CD1c-positive myeloid dendritic cell (primary cell): Measurements from ENCODE around the gene CMYA5.
"Not testable (repeated sequence)": the region's sequence is repeated elsewhere in the genome, so short reads cannot be mapped to it uniquely, and the experiment has no call there.

Experiments
- DNase-seq: peaks from one replicate; pipeline ENCODE4 v3.0.0-alpha.2; 2016; ENCODE audit errors: extremely low spot score

CMYA5 gene

GRCh38 chr5:79746642-79747569 is 57.3 kb downstream of the CMYA5 start:
- DNase-seq, result no peak

- DNase-seq, result no peak
These were observed 61.2 kb downstream of the CMYA5 start for GRCh38 chr5:79750611-79751510.

GRCh38 chr5:79753092-79753491 is 63.5 kb downstream of the CMYA5 start:
- no peak for DNase-seq

GRCh38 chr5:79753877-79754645 is 64.4 kb downstream of the CMYA5 start:
- no peak for DNase-seq

- no peak for DNase-seq
These were observed 65.4 kb downstream of the CMYA5 start for GRCh38 chr5:79754865-79755555.

- no peak for DNase-seq
These were observed 66.4 kb downstream of the CMYA5 start for GRCh38 chr5:79756076-79756475.

GRCh38 chr5:79759436-79759835 is 69.8 kb downstream of the CMYA5 start:
- no peak for DNase-seq

GRCh38 chr5:79759848-79760247 is 70.2 kb downstream of the CMYA5 start:
- no peak for DNase-seq

GRCh38 chr5:79762929-79763328 is 73.3 kb downstream of the CMYA5 start:
- no peak for DNase-seq

GRCh38 chr5:79764147-79764546 is 74.5 kb downstream of the CMYA5 start:
- not testable (repeated sequence) for DNase-seq

GRCh38 chr5:79771387-79771786 is 81.8 kb downstream of the CMYA5 start:
- DNase-seq, result no peak

GRCh38 chr5:79772651-79773050 is 83.0 kb downstream of the CMYA5 start:
- DNase-seq, result no peak

GRCh38 chr5:79773612-79774011 is 84.0 kb downstream of the CMYA5 start:
- DNase-seq, result no peak

- no peak for DNase-seq
These were observed 84.7 kb downstream of the CMYA5 start for GRCh38 chr5:79774171-79774854.

GRCh38 chr5:79774855-79775237 is 85.2 kb downstream of the CMYA5 start:
- no peak for DNase-seq

GRCh38 chr5:79784741-79785140 is 95.1 kb downstream of the CMYA5 start:
- not testable (repeated sequence) for DNase-seq

- DNase-seq, result no peak
These were observed 96.3 kb downstream of the CMYA5 start for GRCh38 chr5:79785983-79786382.

- DNase-seq, result no peak
These were observed 97.8 kb downstream of the CMYA5 start for GRCh38 chr5:79787448-79787847.

- DNase-seq, result no peak
These were observed 102.2 kb downstream of the CMYA5 start for GRCh38 chr5:79791843-79792242.

- DNase-seq, result no peak
These were observed 102.8 kb downstream of the CMYA5 start for GRCh38 chr5:79792463-79792862.

GRCh38 chr5:79793304-79793703 is 103.7 kb downstream of the CMYA5 start:
- no peak for DNase-seq
